GM10248 (cell line): ENCODE results near the gene KCND2.

ENCODE experiments used
- CTCF ChIA-PET: fragments of 300-600 bp; sonication (Branson Sonifier 250); formaldehyde crosslinking; extraction: SDS; loops from one replicate; lab custom pipeline; 2021; ENCODE audit warnings: antibody characterized with exemption; lab: Yijun Ruan, JAX
- POLR2A ChIA-PET: fragments of 350-650 bp; sonication (Branson Sonifier 250); formaldehyde crosslinking; extraction: SDS; loops from one replicate; lab custom pipeline; 2020; ENCODE audit warnings: antibody characterized with exemption; lab: Yijun Ruan, JAX
- DNase-seq: peaks from one replicate; pipeline ENCODE4 v3.0.0; 2012; ENCODE audit errors: extremely low spot score
- CTCF ChIP-seq: IDR thresholded peaks from 2 replicates; pipeline ENCODE4 v1.5.1; 2012; ENCODE audit warnings: mild to moderate bottlenecking, low read depth; ENCODE audit errors: extremely low read depth, missing control alignments, control extremely low read depth

KCND2 gene

GRCh38 chr7:120254845-120255244 lies 18.1 kb upstream of the KCND2 start:
- CTCF ChIA-PET, result no interaction called here

GRCh38 chr7:120256344-120257070 lies 16.5 kb upstream of the KCND2 start:
- ChIA-PET POLR2A (no interaction called here), CTCF (no interaction called here)
- no peak for DNase-seq
- TF ChIP-seq CTCF, result no peak

More at GRCh38 chr7:120254845-120255244, 18.1 kb upstream of the KCND2 start:
- no peak for DNase-seq
- POLR2A ChIA-PET, result no interaction called here
- no peak for TF ChIP-seq CTCF

GRCh38 chr7:120259386-120259785 lies 13.6 kb upstream of the KCND2 start:
- ChIA-PET POLR2A (no interaction called here), CTCF (interaction anchor here (1.6 kb wide), 1 partner anchor 11 kb away, joined by 4 read pairs; no protein-coding TSS in a partner anchor)
- no peak for DNase-seq
- TF ChIP-seq CTCF, result no peak

GRCh38 chr7:120260111-120260510 lies 12.9 kb upstream of the KCND2 start:
- DNase-seq, result no peak
- CTCF ChIA-PET, result no interaction called here
- TF ChIP-seq CTCF, result no peak
- POLR2A ChIA-PET, result no interaction called here

GRCh38 chr7:120272261-120272660 lies 714 bp upstream of the KCND2 start:
- DNase-seq, result peak; percentile 71
- ChIA-PET POLR2A (no interaction called here), CTCF (interaction anchor here (1.3 to 2.0 kb wide), 3 partner anchors 129 to 283 kb away, joined by 3 to 6 read pairs (median 4); no protein-coding TSS in a partner anchor)
- peak; percentile 70 for TF ChIP-seq CTCF

GRCh38 chr7:120273476-120273975 lies 551 bp downstream of the KCND2 start:
- no peak for TF ChIP-seq CTCF
- POLR2A ChIA-PET, result interaction anchor here (0.6 to 1.2 kb wide), 3 partner anchors 128 to 677 kb away, joined by 3 to 8 read pairs (median 3); partner anchors contain the start of gene ING3
- CTCF ChIA-PET, result interaction anchor here (0.7 to 2.0 kb wide), 13 partner anchors 9 to 338 kb away, joined by 3 to 6 read pairs (median 3); no protein-coding TSS in a partner anchor
- peak; percentile 70 for DNase-seq
